GM21529 (cell line): Measurements from ENCODE around the gene NAALADL2.
"Not testable (repeated sequence)": the region's sequence is repeated elsewhere in the genome, so short reads cannot be mapped to it uniquely, and the experiment has no call there.

ENCODE experiments used
- ATAC-seq: cut with Tn5 transposase; IDR thresholded peaks from one replicate; pipeline ENCODE4 v1.9.1; 2021; ENCODE audit not compliant: unreplicated experiment

The NAALADL2 gene

DNA sequence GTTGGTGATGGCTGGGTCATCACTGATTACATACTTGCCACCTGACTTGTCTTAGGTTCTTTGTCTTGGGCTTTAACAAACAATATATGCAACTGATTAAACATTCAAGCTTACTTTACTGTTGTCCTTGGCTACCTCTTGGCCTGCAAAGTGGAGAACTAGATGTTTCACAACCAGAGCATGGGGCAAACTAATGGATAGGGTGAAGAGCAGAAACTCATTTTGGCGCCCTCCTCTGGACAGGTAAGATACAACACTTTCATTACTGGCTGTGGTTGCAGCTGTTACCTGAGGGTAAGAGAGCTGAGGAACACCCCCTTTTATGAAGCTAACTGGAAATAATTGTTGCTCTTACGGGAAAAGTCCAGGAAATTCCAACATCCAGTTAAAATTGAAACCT lies 262.1 kb downstream of the NAALADL2 start:
- no peak for ATAC-seq

DNA sequence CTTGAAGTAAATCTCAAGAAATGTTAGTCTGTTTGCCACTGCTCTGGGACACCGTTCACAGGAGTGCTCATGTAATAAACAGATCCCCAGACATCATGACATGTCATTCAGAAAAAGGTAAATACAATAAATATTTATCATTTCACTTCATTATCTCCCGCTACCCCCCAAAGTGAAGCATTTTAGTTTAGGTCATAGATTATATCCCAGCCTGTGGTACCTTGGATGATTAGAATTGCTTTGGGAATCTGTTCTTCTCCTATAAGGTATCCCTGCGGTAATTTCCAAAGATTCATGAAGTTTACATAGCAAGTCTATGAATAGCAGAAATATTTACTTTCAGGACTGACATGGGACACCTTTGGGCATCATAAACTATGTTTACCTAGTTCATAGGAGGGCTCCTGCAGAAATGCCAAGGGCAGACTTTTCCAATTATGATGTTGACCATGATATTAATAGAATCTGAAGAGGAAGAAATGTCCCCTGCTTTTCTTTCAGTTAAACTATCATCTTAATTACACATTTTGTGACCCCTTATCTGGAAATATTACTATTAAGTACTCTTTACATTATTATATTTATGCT lies 268.0 kb downstream of the NAALADL2 start:
- ATAC-seq = no peak

DNA sequence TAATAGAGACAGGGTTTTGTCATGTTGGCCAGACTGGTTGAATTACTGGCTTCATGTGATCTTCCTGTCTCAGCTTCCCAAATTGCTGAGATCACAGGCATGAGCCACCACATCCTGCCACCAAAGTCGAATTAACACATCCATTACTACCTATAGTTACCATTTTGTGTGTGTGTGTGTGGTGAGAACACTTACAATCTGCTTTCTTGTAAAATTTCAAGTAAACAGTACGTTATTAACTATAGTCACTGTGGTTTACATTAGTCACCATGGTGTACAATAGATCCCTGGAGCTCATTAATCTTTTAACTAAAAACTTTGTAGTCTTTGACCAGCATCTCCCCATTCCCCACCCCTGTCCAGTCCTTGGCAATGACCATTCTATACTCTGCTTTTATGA lies 270.0 kb downstream of the NAALADL2 start:
- ATAC-seq = no peak

DNA sequence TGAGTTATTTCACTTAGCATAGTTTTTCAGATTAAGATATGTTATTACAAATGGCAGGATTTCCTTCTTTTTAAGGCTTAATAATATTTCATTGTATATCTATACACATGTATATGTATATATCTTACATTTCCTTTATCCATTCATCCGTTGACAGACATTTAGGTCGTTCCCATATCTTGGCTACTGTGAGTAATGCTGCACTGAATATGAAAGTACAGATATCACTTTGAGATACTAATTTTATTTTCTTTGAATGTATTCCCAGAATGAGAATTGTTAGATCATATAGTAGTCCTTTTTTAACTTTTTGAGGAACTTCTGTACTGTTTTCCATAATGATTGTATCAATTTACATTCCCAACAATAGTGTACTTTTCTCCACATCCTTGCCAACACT lies 270.4 kb downstream of the NAALADL2 start:
- no peak for ATAC-seq

DNA sequence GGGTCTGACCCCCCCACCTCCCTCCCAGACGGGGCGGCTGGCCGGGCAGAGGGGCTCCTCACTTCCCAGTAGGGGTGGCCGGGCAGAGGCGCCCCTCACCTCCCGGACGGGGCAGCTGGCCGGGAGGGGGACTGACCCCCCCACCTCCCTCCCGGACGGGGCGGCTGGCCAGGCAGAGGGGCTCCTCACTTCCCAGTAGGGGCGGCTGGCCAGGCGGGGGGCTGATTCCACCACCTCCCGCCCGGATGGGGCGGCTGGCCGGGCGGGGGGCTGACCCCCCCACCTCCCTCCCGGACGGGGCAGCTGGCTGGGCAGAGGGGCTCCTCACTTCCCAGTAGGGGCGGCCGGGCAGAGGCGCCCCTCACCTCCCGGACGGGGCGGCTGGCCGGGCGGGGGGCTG lies 272.7 kb downstream of the NAALADL2 start:
- not testable (repeated sequence) for ATAC-seq

DNA sequence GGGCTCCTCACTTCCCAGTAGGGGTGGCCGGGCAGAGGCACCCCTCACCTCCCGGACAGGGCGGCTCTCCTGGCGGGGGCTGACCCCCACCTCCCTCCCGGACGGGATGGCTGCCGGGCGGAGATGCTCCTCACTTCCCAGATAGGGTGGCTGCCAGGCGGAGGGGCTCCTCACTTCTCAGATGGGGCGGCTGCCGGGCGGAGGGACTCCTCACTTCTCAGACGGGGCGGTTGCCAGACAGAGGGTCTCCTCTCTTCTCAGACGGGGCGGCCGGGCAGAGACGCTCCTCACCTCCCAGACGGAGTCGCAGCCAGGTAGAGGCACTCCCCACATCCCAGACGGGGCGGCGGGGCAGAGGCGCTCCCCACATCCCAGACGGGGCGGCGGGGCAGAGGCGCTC lies 273.6 kb downstream of the NAALADL2 start:
- not testable (repeated sequence) for ATAC-seq

DNA sequence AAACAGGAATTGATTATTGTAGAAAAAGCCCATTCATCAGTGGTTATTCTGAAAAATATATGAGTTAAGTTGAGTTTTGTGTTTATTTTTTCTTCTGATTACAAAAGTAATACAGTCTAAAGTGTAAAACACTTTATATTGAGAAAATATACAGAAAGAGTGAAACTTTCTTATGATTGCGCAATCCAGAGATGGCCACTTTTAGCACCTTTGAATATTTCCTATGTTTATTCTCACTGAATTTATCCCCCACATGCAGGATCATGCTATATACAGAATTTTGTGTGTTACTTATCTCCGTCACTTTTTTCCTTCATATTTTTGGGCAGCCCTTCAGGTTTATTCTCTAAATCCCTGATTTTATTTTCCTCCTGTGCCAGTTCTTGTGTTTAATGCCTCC lies 285.2 kb downstream of the NAALADL2 start:
- no peak for ATAC-seq

DNA sequence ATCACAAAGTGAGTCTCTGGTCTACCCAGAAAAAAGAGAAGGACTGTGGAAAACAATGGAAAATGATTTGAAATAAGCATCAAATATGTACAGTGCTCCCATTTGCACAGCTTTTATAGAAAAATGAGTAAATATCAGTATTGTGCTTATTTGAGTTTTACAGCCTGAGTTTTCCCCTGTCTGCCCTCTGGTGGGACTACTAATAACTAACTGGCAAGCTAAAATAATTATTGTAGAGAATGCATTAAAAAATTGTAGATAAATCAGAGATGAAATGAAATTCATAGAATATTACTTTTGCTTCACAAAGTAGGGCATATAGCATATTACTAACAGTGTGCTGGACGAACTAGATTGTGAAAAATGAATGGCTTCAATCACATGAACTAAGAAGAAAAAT lies 287.1 kb downstream of the NAALADL2 start:
- ATAC-seq = no peak

DNA sequence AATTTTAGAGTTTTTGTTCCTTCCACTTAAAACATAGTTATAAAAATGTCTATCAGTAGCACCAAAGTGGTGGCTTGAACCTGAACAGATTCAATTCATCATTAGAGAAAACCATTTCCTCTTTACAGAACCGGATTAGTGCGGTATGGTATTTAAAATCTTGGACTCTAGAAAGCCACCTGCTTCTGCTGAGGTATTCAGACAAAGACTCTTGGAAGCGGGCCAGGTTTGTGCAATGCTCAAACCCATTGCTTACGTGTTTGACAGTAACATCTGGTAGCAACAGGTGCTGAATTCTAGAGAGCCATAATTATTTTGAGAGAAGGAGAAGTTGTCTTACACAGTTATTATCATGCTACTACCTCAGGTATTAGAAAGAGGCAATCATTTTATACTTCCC lies 290.5 kb downstream of the NAALADL2 start:
- no peak for ATAC-seq

DNA sequence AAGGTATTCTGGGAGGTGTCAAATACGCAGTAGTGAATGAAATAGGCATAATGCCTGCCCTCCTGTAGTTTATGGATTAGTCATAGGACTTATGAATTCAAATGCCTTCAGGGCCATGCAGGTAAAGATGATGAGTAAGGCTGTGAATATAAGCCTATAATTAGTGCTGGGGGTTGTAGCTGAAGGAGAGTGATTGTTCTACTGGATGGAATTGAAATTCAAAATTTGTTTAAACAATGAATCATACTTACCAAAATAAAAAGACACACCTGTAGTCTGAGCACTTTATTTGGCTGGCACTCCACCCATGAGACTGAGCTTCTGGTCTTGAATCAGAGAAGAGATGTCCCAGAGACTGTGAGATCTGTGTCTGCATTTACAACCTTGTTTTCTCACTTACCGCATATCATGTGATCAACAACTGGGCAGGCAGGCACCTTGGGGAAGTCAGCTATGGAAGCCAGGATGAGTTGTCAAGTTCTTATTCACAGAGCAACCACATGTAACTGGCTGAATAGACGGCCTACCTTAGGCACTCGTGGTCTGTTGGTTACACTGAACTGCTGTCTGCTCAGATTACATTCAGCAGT lies 291.8 kb downstream of the NAALADL2 start:
- no peak for ATAC-seq

DNA sequence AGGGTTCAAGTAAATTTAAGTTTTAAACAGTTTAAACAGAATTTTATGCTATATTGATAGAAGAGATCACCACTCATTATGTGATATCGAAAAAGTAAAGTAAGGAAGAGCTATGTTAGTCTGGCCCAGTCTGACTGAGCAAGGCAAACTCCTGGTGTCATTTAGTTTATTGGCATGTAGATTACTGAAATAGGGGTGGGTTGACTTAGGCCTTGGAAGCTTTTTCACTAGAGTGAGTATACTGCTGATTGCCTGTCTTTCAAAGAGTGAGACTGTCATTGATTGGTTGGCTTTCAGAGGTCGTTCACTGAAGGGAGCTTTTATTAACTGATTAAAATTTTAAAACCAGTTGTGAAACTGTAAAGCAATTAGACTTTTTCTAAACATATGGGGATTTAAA lies 294.5 kb downstream of the NAALADL2 start:
- ATAC-seq = no peak

DNA sequence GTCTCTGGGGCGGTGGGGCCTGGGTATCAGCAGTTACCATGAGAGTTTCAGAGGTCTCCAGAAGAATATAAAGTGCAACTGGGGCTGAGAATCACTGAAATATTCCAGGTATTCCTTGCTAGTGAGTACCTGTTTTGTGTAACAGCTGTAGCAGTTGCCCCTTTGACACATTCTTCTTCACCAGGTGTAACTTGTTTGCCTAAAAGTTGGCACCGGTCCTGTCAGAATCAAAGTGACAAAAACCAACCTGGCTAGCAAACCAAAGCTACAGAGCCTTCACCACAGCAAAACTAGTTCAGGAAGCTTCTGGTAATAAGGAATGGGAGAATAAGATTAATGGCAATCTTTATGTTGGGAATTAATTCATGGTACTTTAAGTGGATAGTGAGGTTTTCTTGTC lies 296.0 kb downstream of the NAALADL2 start:
- no peak for ATAC-seq

DNA sequence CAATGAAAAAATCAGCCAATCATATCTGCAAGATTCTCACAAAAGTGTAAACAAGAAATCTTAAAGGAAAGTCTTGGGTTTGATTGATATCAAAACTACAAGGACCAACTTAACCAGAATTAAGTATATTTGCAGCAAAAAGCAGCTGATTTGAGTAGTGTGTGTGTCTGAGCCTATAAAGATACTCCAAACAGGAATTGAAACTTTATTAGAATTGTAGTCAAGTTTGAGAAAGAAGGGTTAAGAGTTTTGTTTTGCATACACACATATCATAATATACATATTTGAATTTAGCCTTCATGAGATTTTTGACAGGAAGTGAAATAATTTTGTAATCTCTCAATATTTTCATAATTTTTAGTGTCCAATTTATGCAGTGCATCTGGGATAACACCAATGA lies 300.1 kb downstream of the NAALADL2 start:
- ATAC-seq = no peak

DNA sequence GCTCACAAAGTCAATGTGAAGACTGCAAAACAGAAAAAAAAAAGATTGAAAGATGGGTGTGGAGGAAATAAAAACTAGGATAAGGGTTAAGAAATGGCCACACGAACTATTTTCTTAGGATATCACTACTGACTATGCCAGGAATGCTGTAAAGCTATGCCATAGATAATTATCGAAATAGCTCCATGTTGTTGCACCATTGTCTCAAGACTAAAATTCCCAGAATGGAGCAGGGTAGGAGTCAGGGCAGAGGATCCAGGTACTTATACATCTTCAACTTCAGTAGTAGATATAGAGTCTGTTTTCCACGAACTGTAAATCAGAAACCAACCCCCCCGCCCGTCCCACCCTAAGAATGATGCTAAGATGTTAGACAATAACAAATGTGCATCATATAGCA lies 302.2 kb downstream of the NAALADL2 start:
- no peak for ATAC-seq

DNA sequence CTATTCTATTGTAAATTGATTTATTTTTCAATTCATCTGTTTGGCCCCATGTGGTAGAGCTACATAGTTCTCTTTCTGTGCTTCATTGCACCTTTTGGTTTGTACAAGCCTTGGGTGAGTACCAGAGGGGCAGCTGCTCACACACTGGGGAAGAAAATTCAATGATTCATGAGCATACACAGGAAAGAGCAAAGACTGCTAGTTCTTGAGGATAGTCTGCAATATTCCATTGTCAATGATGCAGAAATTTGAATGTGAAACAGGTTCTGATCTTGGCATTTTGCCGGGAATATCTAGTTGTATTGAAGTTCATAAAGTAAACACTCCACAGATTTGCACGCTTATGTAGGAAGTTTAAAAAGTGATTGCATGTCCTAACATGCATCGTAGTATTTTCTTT lies 304.6 kb downstream of the NAALADL2 start:
- ATAC-seq = no peak

DNA sequence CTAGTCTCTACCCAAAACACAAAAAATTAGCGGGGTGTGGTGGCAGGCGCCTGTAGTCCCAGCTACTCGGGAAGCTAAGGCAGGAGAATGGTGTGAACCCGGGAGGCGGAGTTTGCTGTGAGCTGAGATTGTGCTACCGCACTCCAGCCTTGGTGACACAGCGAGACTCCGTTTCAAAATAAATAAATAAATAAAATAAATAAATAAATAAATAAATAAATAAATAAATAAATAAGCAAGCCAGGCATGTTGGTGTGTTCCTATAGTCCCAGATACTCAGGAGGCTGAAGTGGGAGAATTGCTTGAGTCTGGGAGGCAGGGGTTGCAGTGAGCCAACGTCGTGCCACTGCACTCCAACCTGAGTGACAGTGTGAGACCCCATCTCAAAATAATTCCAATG lies 314.0 kb downstream of the NAALADL2 start:
- ATAC-seq = not testable (repeated sequence)

DNA sequence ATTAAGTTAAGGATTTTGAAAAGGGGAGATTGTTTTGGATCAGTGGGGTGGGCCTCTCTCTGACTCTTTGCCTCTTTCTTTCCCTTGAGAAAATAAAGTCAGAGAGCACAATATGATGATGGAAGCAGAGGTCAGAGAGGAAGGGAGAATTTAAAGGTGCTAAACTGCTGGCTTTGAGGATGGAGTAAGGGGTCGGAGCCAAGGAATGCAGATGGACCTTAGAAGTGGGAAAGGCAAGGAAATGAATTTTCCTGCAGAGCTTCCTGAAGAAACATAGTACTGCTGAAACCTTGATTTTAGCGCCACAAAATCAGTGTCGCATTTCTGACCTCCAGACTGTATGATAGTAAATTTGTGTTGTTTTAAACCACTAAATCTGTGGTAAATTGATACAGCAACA lies 317.4 kb downstream of the NAALADL2 start:
- ATAC-seq = no peak

DNA sequence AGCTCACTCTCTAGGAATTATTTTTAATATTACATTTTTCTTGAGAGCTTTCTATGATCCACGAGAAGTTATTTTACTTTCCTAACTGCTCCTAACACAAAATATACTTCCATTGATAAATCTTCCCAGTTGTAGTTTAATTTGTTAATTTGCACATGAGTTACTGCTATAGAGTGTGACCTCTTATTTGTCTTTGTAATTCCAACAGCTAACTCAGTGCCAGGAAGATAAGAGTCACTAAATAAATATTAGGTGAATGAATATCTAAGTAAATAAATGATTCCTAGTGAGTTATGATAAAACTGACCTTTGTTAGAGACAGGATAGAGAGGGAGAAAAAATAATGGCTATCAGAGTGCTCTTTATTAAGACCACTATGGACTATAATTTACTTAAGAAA lies 319.9 kb downstream of the NAALADL2 start:
- no peak for ATAC-seq

DNA sequence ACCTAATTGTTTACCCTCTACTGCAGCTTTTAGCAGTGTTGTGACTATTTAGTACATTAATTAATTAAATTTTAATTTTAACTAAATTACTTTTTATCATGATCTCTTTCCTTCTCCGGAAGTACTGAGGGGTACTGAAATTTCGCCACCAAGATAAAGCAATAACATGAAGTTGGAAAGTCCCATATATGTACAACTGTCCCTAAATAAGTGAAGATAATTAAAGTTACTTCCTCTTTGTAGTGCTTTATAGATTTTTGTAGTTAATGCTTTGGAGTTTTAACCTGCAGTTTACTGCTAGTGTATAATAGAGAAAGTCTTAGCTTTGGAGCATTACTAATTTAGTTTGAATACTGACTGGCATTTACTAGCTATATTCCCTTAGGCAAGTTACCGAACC lies 325.3 kb downstream of the NAALADL2 start:
- ATAC-seq = no peak

DNA sequence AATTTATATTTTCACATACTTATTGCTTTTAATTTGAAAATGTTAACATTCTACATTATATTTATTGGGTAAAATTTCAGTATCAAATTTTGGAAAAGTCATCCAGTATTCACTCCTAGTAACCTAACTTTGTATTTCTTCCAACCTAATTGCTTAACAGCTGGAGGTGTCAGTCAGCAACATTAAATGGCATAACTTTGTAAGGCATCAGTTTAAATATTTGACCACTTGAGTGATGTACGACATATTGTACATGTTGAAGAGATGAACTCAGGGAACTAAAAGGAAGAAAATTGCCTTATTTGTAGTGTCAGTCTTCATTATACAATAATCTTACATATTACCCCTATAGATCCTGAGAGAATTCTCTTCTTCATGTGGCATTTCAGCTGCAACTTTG lies 326.8 kb downstream of the NAALADL2 start:
- no peak for ATAC-seq

DNA sequence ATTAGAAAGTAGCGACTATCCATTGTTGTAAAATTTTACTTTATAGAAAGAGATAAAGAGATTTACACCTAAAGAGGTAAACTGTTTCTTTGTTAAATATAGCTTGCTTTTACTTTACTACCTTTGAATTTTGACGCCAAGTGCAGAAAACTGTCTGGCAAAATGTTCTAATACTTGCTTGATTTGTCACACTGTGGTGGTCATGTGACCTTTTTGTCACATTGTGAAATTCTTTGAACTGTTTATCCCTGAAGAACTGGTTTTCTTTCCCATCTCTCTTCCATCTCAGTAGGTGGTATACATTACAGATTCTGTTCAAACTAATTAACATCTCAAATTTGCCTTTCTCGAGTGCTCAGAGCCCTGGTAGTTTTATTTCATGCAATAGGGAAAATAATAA lies 327.4 kb downstream of the NAALADL2 start:
- ATAC-seq = no peak

DNA sequence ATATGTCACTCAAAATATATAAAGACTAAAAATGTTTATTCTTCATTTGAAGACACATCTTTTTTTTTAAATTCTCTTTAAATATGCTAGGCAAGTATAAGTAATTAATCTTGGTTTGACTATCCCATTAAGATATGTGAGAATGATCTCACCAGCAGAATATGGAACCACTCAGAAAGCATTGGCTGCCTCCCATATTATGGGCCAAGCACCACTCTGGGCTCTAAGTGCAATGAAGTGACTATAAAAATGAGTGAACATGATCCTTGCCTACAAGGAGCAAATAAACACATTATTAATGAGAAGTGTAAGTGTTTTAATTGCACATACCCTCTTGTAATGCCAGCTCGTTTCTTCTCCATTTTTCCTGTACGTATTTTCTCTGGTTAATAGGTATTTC lies 328.5 kb downstream of the NAALADL2 start:
- no peak for ATAC-seq

DNA sequence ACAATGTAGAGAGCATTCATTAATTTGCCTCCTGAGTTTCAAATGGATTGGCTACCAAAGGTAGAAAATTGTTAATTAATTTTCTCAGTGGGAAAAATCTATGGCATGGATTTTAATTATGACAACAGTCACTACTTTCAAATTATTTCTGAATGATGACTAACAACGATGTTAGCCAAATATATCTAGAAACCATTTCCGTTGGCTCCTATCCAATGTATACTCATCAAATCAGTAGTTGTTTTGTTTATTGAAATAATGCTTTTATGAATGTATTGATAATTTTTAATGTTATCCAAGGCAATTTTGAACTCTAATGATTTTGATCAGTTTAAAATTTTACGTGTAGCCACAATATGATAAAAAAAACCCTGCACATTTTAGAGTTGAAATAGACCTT lies 333.4 kb downstream of the NAALADL2 start:
- no peak for ATAC-seq
